Right atrium auricular region (tissue), 2 donors: ENCODE data around the gene AP3B1. TPM values are rescaled to one million over a fixed set of nuclear protein-coding genes. Genes with fewer than 3 reads are reported as not detected.

ENCODE experiments used
- DNase-seq: peaks from one replicate; pipeline ENCODE4 v3.0.0-alpha.2; 2019; ENCODE audit warnings: low spot score
- H3K27ac ChIP-seq, 2 donors: fragments of 200-600 bp; sonication (generic); 1 replicate in 1 of 2; 2 replicates in 1 of 2; pipeline ENCODE4 v1.5.1; 2016 to 2019
- H3K27me3 ChIP-seq, 2 donors: fragments of 200-600 bp; sonication (generic); one replicate each; pipeline versions ENCODE4 v1.5.1 to v1.6.0; 2017 to 2019
- H3K36me3 ChIP-seq: fragments of 200-600 bp; sonication (generic); one replicate; pipeline ENCODE4 v1.5.1; 2016
- H3K4me1 ChIP-seq, 2 donors: fragments of 200-600 bp; sonication (generic); one replicate each; pipeline versions ENCODE4 v1.5.1 to v1.6.0; 2017 to 2019
- H3K4me3 ChIP-seq, 2 donors: fragments of 200-600 bp; sonication (generic); 1 replicate in 1 of 2; 2 replicates in 1 of 2; pipeline ENCODE4 v1.5.1; 2017 to 2019; ENCODE audit warnings: mild to moderate bottlenecking in 1 of 2, moderate library complexity in 1 of 2
- H3K9me3 ChIP-seq, 2 donors: fragments of 200-600 bp; sonication (generic); one replicate each; pipeline ENCODE4 v1.5.1; 2019
- CTCF ChIP-seq, 2 donors: fragments of 200-600 bp; sonication (generic); IDR thresholded peaks; one replicate each; pipeline ENCODE4 v1.5.1; 2019; ENCODE audit warnings: antibody characterized with exemption in 2 of 2
- total RNA-seq, 2 donors: library from RNA; depleted of rRNA; stranded (reverse); fragments of >200 nt; gene quantifications; one replicate each; pipeline ENCODE4 v1.1.0, GENCODE V29; 2016

AP3B1 gene
- total RNA-seq, 2 donors from 2014 or later: 22.4 to 25.7 TPM

- no peak for DNase-seq
- Histone ChIP-seq H3K4me1 (no peaks in the 10 kb centered on the region), H3K27me3 (no peaks in the 10 kb centered on the region), H3K4me3 (no peak overlapping the region), H3K9me3 (no peaks in the 10 kb centered on the region), H3K27ac (no peak overlapping the region), H3K36me3 (peaks cover 28% of the 10 kb centered on the region)
- TF ChIP-seq CTCF (IDR thresholded peaks at IDR 0.05): no peak
Measured at GRCh38 chr5:78151594-78152271, 142.8 kb downstream of the AP3B1 start.

GRCh38 chr5:78137290-78137689, 157.2 kb downstream of the AP3B1 start:
- Histone ChIP-seq H3K27ac (no peak overlapping the region), H3K36me3 (peaks cover 7% of the 10 kb centered on the region), H3K4me1 (no peaks in the 10 kb centered on the region), H3K27me3 (no peaks in the 10 kb centered on the region), H3K9me3 (no peaks in the 10 kb centered on the region), H3K4me3 (no peak overlapping the region)
- DNase-seq: no peak
- TF ChIP-seq CTCF (IDR thresholded peaks at IDR 0.05): no peak

- no peak overlapping the region for H3K27ac ChIP-seq
- H3K4me1 ChIP-seq: no peaks in the 10 kb centered on the region
- H3K9me3 ChIP-seq: no peaks in the 10 kb centered on the region
- DNase-seq: no peak
- no peak for TF ChIP-seq CTCF (IDR thresholded peaks at IDR 0.05)
- H3K27me3 ChIP-seq: no peaks in the 10 kb centered on the region
- H3K4me3 ChIP-seq: no peak overlapping the region
- H3K36me3 ChIP-seq: no peaks in the 10 kb centered on the region
Measured at GRCh38 chr5:78133423-78133822, 161.1 kb downstream of the AP3B1 start.

- Histone ChIP-seq H3K4me1 (no peaks in the 10 kb centered on the region), H3K9me3 (no peaks in the 10 kb centered on the region), H3K27ac (no peak overlapping the region), H3K27me3 (no peaks in the 10 kb centered on the region), H3K36me3 (no peaks in the 10 kb centered on the region), H3K4me3 (no peak overlapping the region)
- no peak for DNase-seq
- TF ChIP-seq CTCF (IDR thresholded peaks at IDR 0.05): no peak
Measured at GRCh38 chr5:78132507-78132906, 162.0 kb downstream of the AP3B1 start.

GRCh38 chr5:78129597-78129996, 164.9 kb downstream of the AP3B1 start:
- Histone ChIP-seq H3K4me1 (no peaks in the 10 kb centered on the region), H3K27ac (no peak overlapping the region), H3K27me3 (no peaks in the 10 kb centered on the region), H3K4me3 (no peak overlapping the region), H3K36me3 (no peaks in the 10 kb centered on the region), H3K9me3 (no peaks in the 10 kb centered on the region)
- no peak for DNase-seq
- no peak for TF ChIP-seq CTCF (IDR thresholded peaks at IDR 0.05)

GRCh38 chr5:78127875-78128274, 166.6 kb downstream of the AP3B1 start:
- Histone ChIP-seq H3K27me3 (no peaks in the 10 kb centered on the region), H3K9me3 (no peaks in the 10 kb centered on the region), H3K36me3 (no peaks in the 10 kb centered on the region), H3K27ac (no peak overlapping the region), H3K4me3 (no peak overlapping the region), H3K4me1 (no peaks in the 10 kb centered on the region)
- TF ChIP-seq CTCF (IDR thresholded peaks at IDR 0.05): no peak
- no peak for DNase-seq
